Keratinocyte (primary cell): Measurements from ENCODE around the gene KLHL42. TPM values are rescaled to one million over a fixed set of nuclear protein-coding genes. Genes with fewer than 3 reads are reported as not detected.

ENCODE experiments used
- DNase-seq: peaks from one replicate; pipeline ENCODE4 v3.0.0-alpha.2; 2011; ENCODE audit warnings: low read depth, missing footprints, low spot score
- FAIRE-seq: peaks from 2 replicates; lab custom pipeline; 2011; peaks lifted over from hg19 to GRCh38; lab: Jason Lieb, UNC
- H2AFZ ChIP-seq: 2 replicates; pipeline ENCODE4 v1.6.0; 2012; ENCODE audit warnings: low read length, control low read depth, inconsistent platforms; ENCODE audit not compliant: control insufficient read depth
- H3K27ac ChIP-seq: 2 replicates; pipeline ENCODE4 v1.5.1; 2011; ENCODE audit warnings: low read length; ENCODE audit not compliant: control insufficient read depth, insufficient read depth
- H3K27me3 ChIP-seq: 3 replicates; pipeline ENCODE4 v1.6.0; 2011; ENCODE audit warnings: low read length; ENCODE audit not compliant: control insufficient read depth, insufficient read depth; ENCODE audit errors: extremely low read depth
- H3K36me3 ChIP-seq, 2 experiments: 2 replicates in 1 of 2; 3 replicates in 1 of 2; pipeline ENCODE4 v1.5.1; 2011; ENCODE audit warnings: low read length in 2 of 2, mild to moderate bottlenecking in 1 of 2; ENCODE audit not compliant: control insufficient read depth in 2 of 2, insufficient read depth in 2 of 2; ENCODE audit errors: extremely low read depth in 1 of 2
- H3K4me1 ChIP-seq: 3 replicates; pipeline ENCODE4 v1.5.1; 2011; ENCODE audit warnings: low read length; ENCODE audit not compliant: control insufficient read depth, insufficient read depth; ENCODE audit errors: extremely low read depth
- H3K4me2 ChIP-seq: 3 replicates; pipeline ENCODE4 v1.6.0; 2011; ENCODE audit warnings: low read depth, low read length; ENCODE audit not compliant: control insufficient read depth, insufficient read depth; ENCODE audit errors: extremely low read depth
- H3K4me3 ChIP-seq, 3 experiments: fragments of 200-600 bp in 1 of 3; sonication (generic) in 1 of 3; 2 replicates in 2 of 3; 3 replicates in 1 of 3; pipeline ENCODE4 v1.5.1; 2011 to 2016; ENCODE audit warnings: low read length in 3 of 3, mild to moderate bottlenecking in 3 of 3, control low read depth in 2 of 3, inconsistent platforms in 1 of 3, low read depth in 1 of 3, mixed read lengths in 1 of 3, mixed run types in 1 of 3, moderate library complexity in 1 of 3; ENCODE audit not compliant: control insufficient read depth in 2 of 3, insufficient read depth in 2 of 3; ENCODE audit errors: extremely low read depth in 1 of 3
- H3K79me2 ChIP-seq: 2 replicates; pipeline ENCODE4 v1.6.0; 2012; ENCODE audit warnings: low read length; ENCODE audit not compliant: control insufficient read depth, insufficient read depth
- H3K9ac ChIP-seq: 3 replicates; pipeline ENCODE4 v1.6.0; 2011; ENCODE audit warnings: low read length; ENCODE audit not compliant: control insufficient read depth, insufficient read depth; ENCODE audit errors: extremely low read depth
- H3K9me1 ChIP-seq: 3 replicates; pipeline ENCODE4 v1.6.0; 2011; ENCODE audit warnings: low read length; ENCODE audit not compliant: control insufficient read depth, insufficient read depth; ENCODE audit errors: extremely low read depth
- H3K9me3 ChIP-seq: 2 replicates; pipeline ENCODE4 v1.5.1; 2012; ENCODE audit warnings: low read depth, low read length; ENCODE audit not compliant: control insufficient read depth
- H4K20me1 ChIP-seq: 3 replicates; pipeline ENCODE4 v1.6.0; 2011; ENCODE audit warnings: low read length; ENCODE audit not compliant: control insufficient read depth, insufficient read depth; ENCODE audit errors: extremely low read depth
- EZH2 ChIP-seq: IDR thresholded peaks from one replicate; pipeline ENCODE4 v1.6.1; 2012; ENCODE audit warnings: inconsistent platforms, mild to moderate bottlenecking, low read length, moderate library complexity
- dilution Hi-C: fragments of 300-500 bp; cut with MboI; formaldehyde crosslinking; loops from one replicate; pipeline ENCODE4 v1.7.0; 2020; ENCODE audit warnings: low sequenced_read_pairs; ENCODE audit not compliant: extremely low pct_ligation_motif_present
- polyA plus RNA-seq, 5 experiments: library from polyadenylated mRNA; depleted of rRNA in 3 of 5; stranded (reverse) in 3 of 5; stranded (forward) in 1 of 5; unstranded in 1 of 5; fragments of >200 nt; gene quantifications; 1 replicate in 1 of 5; 2 replicates in 3 of 5; 3 replicates in 1 of 5; pipeline versions ENCODE4 v1.2.1 to v1.2.3, GENCODE V29; 2011 to 2012; ENCODE audit warnings: missing spikeins in 2 of 5, low read depth in 1 of 5, low replicate concordance in 1 of 5
- TF ChIP-seq, protein P1 (sequence below), 3 experiments: IDR thresholded peaks in 1 of 3; conservative IDR thresholded peaks in 1 of 3; optimal IDR thresholded peaks in 1 of 3; 2 replicates in 2 of 3; 3 replicates in 1 of 3; pipeline versions ENCODE3 to v1.5.1; 2011; ENCODE audit warnings: low read length in 3 of 3, mild to moderate bottlenecking in 3 of 3, moderate library complexity in 2 of 3, control low read depth in 1 of 3, inconsistent platforms in 1 of 3; ENCODE audit not compliant: insufficient read depth in 2 of 3; ENCODE audit errors: extremely low read depth in 1 of 3

The KLHL42 gene
- polyA plus RNA-seq, 1 donor (not counting 4 experiments of a cell fraction or from before 2014, with no cell fraction given): 27.2 TPM

DNA sequence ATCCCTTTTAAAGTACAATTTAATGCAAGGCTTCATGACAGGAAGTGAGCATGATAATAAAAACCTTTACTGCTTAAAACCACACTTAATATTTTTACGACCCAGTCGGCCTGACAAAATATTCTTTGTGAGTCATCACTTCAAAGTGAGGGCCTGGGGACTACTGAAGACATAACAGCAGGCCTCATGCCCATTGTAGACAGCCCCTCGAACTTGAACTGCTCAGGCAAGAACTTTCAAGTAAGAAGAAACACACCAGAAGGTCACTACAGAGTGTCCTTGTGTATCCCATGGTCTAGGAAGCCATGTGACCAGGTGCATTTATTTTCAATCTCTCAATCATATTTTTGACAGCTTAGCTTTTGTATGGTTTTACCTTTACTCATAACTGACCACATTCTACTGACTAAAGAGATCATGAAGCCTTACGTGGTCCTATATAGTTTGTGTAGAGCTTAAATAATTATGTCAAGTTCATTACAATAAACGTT, 61.4 kb downstream of the KLHL42 start:
- Histone ChIP-seq H3K4me3 (no peak overlapping the region), H3K4me1 (peaks cover 26% of the 10 kb centered on the region), H3K4me2 (no peak overlapping the region), H3K79me2 (no peaks in the 10 kb centered on the region), H3K9me3 (no peaks in the 10 kb centered on the region), H4K20me1 (no peaks in the 10 kb centered on the region), H3K27me3 (no peaks in the 10 kb centered on the region), H3K36me3 (no peaks in the 10 kb centered on the region), H3K9me1 (no peaks in the 10 kb centered on the region), H3K9ac (no peak overlapping the region), H3K27ac (no peak overlapping the region), H2AFZ (no peak overlapping the region)
- TF ChIP-seq EZH2: no peak
- TF ChIP-seq, protein P1, sequence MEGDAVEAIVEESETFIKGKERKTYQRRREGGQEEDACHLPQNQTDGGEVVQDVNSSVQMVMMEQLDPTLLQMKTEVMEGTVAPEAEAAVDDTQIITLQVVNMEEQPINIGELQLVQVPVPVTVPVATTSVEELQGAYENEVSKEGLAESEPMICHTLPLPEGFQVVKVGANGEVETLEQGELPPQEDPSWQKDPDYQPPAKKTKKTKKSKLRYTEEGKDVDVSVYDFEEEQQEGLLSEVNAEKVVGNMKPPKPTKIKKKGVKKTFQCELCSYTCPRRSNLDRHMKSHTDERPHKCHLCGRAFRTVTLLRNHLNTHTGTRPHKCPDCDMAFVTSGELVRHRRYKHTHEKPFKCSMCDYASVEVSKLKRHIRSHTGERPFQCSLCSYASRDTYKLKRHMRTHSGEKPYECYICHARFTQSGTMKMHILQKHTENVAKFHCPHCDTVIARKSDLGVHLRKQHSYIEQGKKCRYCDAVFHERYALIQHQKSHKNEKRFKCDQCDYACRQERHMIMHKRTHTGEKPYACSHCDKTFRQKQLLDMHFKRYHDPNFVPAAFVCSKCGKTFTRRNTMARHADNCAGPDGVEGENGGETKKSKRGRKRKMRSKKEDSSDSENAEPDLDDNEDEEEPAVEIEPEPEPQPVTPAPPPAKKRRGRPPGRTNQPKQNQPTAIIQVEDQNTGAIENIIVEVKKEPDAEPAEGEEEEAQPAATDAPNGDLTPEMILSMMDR (optimal IDR thresholded peaks at IDR 0.05 in 1 of 3, IDR thresholded peaks at IDR 0.05 in 1 of 3, conservative IDR thresholded peaks at IDR 0.05 in 1 of 3; ENCODE audit: extremely low read depth in 1 of 3, insufficient read depth in 2 of 3, low read length in 3 of 3): no peak
- FAIRE-seq: no peak
- dilution Hi-C loops: no loop called here
- DNase-seq: no peak

DNA sequence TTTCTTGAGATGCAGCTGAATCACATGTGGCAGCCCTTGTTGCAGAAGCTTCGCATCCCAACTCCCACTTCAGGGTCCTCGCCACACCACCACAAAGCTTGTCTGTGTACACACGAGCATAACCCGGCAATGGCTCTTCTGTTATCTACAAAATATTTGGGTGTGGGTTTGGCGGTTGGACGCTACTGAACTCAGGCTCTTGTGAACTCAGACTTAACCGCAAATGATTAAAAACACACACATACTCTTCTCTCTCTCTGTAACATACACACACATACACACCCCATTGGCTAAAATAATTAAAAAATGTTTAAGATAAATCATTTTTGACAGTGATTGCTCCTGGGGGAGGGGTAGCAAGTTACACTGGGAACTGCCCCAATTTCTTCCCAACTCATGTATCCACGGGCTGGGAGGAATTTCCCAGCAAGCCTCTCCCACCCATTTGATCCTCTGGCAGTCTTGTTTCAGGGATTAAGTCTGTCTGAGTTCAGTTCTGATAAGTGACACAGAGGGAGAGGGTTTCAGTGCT, 63.7 kb downstream of the KLHL42 start:
- FAIRE-seq (no peak), DNase-seq (no peak)
- Histone ChIP-seq H3K4me2 (peak overlapping the region; percentile 40), H2AFZ (no peak overlapping the region), H3K9me3 (no peaks in the 10 kb centered on the region), H3K36me3 (no peaks in the 10 kb centered on the region), H3K9ac (peak overlapping the region; percentile 17), H3K4me1 (peaks cover 26% of the 10 kb centered on the region), H3K4me3 (no peak overlapping the region), H3K9me1 (no peaks in the 10 kb centered on the region), H3K27me3 (no peaks in the 10 kb centered on the region), H3K79me2 (no peaks in the 10 kb centered on the region), H4K20me1 (no peaks in the 10 kb centered on the region), H3K27ac (peak overlapping the region; percentile 16)
- dilution Hi-C loops: no loop called here
- TF ChIP-seq EZH2: no peak
- TF ChIP-seq, protein P1 (optimal IDR thresholded peaks at IDR 0.05 in 1 of 3, IDR thresholded peaks at IDR 0.05 in 1 of 3, conservative IDR thresholded peaks at IDR 0.05 in 1 of 3; ENCODE audit: extremely low read depth in 1 of 3, insufficient read depth in 2 of 3, low read length in 3 of 3): no peak
